ENCODE results near the gene COG5.

COG5 gene

GRCh38 chr7:107453388-107453787, 110.3 kb downstream of the COG5 start:
- DNase-seq: no peak

- DNase-seq: no peak
These were observed 112.8 kb downstream of the COG5 start for GRCh38 chr7:107450970-107451369.

DNA sequence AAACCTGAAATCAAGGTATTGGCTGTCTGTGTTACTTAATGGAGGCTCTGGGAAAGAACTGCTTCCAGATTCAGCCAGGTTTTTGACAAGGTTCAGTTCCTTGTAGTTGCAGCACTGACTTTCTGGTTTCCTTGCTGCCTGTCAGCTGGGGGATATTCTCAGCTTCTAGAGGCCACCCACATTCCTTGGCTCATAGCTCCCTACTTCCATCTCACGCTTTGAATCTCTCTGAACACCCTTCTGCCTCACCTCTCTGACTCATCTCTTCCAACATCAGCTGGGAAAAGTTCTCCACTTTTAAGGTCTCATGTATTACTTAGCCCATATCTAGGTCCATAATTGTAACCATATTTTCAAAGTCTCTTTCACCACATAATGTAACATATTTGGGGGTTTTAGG, 116.7 kb downstream of the COG5 start:
- no peak for DNase-seq

GRCh38 chr7:107446531-107446930, 117.2 kb downstream of the COG5 start:
- no peak for DNase-seq

DNA sequence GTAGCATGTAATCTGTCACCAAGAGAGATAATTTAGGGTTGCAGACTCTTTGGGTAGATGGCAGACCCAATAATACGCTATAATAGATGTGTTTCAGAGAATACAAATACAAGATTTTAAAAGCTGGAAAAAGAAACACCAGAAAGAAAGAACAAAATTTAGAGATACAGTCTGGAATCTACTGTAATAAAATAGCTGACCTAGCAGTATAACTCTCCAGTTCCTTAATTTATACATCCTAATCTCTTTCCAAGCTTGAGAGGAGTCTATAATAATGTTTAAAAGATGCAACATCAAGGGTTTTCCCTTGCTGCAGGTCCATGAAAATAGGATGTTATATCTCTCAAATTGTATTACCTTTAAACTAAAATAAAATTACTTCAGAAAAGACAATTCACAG, 121.0 kb downstream of the COG5 start:
- no peak for DNase-seq

- no peak for DNase-seq
These were observed 121.9 kb downstream of the COG5 start for GRCh38 chr7:107441581-107442422.

- DNase-seq: no peak
These were observed 124.7 kb downstream of the COG5 start for GRCh38 chr7:107439025-107439424.

DNA sequence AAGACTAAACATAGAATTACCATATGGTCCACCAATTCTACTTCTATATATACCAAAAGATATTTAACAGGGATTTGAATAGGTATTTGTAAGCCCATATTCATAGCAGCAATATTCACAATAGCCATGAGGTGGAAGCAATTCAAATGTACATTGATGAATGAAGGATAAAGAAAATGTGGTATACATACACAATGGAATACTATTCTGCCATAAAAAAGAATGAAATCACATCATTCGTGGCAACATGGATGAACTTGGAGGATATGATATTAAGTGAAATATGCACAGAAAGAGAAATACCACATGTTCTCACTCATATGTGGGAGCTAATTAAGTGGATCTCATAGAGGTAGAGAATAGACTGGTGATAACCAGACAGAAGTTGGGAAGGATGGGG, 128.0 kb downstream of the COG5 start:
- DNase-seq: no peak

DNA sequence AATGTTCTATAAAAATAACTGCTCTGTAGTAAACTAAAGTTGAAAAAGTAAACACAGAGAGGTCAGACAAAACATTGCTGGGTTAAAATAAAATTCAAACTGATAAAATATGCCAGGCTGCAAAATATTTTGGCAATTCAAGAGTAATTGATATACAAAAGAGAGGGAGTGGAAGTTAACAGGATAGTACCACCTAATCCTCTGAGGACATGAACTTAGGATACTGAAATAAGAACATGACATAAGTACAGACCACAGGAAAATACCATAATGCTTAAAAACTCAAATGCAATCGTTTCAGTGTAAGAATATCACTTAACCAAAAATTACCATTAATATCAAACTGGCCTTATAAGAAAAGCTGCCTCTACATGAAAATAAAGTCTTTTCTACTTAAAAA, 131.5 kb downstream of the COG5 start:
- no peak for DNase-seq

DNA sequence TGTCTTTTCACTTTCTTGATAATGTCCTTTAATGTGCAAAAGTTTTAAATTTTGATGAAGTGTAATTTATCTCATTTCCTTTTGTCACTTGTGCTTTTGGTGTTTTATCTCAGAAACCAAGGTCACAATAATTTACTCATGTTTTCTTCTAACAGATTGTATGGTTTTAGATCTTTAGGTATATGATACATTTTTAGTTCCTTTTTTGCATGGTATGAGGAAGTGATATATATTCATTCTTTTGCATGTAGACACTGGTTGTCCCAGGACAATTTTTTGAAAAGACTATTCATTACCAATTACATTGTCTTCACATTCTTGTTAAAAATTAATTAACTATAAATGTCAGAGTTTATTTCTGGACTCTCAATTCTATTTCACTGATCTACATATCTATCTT, 133.7 kb downstream of the COG5 start:
- DNase-seq: no peak

GRCh38 chr7:107428642-107429041, 135.1 kb downstream of the COG5 start:
- no peak for DNase-seq

- no peak for DNase-seq
These were observed 136.3 kb downstream of the COG5 start for GRCh38 chr7:107427462-107427861.

DNA sequence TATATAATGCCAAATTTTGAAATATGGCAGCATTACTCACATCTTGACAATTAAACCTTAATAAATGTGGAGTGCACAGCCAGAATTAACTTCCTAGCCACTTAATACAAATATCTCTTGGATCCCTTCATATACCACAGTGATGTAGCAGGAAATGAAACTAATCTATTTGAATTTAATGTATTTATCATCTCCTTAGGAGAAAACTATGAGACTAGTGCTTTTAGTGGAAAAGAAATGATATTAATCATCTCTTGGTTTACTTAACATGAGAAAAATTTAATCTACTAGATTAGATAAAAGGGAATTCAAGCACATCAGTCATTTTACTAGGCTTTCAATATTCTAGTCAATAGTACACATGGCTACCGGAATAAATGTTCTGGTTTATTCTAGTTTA, 149.5 kb downstream of the COG5 start:
- DNase-seq: no peak

DNA sequence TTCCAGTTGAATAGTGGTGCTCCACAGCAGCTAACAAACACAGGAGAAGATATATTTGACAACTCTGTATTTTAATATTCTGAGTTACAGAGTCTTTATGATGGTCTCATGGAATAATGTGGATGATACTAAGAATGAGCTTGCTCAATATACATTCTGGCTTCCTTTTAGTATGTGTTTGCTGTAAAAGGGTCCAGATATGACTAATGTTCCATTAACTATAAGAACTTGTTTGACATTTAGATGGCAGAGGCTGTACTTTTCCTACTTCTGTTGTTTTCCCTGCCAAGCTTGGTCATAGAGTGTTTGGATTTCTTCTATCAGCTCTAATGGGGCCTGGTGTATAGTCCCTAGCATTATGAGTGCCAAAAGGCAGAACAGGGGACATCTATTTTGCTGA, 155.4 kb downstream of the COG5 start:
- DNase-seq: no peak

- no peak for DNase-seq
These were observed 158.2 kb downstream of the COG5 start for GRCh38 chr7:107405559-107405958.

DNA sequence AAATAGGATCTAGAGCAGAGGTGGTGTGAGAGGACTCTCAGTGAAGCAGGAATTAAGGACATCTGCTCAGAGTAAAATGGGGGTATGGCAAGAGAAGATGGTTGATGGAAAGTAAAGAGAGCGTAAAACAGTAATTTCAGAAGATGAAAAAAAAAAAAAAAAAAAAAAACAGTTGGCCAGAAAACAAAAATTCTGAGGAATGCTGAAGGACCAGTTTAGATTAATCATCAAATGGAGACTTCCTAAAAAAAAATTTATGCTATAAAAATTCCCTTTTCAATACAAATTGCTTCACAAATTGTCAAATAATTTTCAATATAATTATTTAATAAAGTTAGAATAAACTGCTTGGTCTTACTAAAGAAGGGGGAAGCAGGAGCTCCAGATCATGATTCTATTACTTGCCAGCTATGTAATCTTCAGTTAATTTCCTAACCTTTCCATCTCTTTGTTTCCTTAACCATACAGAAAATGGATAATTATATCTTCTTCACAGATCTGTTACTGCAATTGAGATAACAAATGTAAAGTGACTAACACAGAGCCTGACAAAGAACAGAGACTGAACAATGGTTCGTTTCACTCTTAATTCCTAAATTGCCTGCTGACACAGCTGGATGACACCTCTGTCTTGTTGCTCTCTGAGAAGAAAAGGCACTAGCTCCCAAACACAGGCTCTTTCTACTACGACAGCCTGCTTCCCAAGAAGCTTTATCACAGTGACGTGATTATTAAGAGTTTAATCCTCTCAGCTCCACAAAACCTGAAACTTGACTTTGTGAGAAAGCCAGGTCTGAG, 158.8 kb downstream of the COG5 start:
- no peak for DNase-seq

DNA sequence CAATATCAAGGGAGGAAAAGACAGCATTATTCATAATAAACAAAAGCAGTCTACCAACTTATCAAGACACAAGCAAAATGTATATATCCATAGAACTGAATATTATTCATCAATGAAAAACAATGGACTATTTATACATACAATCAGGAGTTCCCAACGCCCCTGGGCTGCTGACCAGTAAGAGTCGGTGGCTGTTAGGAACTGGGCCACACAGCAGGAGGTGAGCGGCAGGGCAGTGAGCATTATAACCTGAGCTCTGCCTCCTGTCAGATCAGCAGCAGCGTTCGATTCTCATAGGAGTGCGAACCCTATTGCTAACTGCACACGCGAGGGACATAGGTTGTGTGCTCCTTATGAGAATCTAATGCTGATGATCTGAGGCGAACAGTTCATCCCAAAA, 165.6 kb downstream of the COG5 start:
- DNase-seq: no peak

- DNase-seq: no peak
These were observed 166.7 kb downstream of the COG5 start for GRCh38 chr7:107396990-107397389.

GRCh38 chr7:107396081-107396480, 167.6 kb downstream of the COG5 start:
- no peak for DNase-seq

DNA sequence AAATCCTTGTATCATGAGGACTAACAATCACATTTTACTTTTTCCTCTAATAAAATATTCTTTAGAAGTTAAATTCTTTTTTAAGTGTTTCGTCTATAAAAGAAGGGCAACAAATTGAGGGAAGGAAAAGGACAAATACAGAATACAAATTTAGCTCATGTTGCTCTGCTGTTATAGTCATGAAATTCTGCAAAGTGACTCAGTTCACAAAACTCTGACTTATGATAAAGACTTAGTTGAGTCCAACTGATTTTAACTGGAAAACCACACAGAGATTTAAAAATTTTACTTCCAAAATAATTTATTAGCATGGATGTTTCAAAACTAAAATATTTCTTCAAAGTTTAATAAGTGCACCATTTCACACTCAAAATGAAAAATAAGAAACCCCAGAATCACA, 168.9 kb downstream of the COG5 start:
- DNase-seq: no peak

DNA sequence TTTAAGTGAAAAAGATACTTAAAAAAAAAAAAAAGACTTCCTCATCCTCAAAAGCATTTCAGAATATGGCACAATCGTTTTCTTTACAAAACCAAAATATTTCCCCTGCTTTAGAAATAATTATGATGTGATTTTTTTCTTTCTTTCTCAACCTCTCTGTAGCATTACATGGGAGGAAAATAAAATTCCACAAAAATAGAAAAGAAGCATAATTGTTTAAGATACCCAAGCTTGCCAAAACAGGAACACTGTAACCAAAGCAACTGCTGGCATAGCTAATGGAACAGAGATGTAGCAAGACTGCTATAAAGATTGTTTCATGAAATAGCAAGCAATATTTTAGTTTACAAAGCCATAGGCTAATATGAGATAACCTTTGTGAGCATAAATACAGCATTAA, 169.4 kb downstream of the COG5 start:
- no peak for DNase-seq

DNA sequence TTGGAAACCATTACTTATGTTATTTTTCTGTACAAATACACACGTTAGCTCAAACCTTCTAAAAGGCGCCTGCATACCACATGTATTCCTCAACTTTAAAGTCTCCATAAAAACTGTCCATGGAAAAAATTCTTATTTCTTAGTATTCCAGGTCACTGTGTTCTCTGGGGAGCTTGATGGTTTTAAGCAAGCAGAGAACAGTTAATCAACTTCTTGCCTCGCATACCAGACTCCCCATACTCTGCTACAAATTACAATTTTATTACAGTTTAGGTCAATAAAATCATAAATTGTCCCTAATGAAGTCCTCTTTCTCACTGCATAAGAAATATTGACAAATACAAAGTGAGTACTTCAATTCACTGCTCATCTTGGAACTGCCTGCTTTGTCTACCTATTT, 170.9 kb downstream of the COG5 start:
- no peak for DNase-seq

DNA sequence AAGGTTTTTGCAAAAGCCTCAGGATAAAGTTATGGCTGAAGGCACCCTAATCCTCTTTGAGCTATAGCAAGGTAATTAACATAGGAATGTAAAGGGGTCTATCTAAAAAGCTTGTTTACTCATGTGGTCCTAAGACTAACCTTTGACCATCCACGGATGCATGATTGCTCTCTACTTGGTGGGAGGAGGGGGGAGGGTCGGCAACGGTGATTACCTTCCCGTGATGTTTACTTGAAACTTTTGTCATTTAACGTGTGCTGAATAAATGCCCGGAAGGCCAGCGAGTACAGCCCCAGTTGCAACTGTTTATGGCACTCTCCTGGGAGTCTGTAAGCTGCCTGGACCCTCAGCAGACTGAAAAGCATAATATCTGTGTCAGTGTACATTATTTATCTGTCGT, 172.8 kb downstream of the COG5 start:
- no peak for DNase-seq

DNA sequence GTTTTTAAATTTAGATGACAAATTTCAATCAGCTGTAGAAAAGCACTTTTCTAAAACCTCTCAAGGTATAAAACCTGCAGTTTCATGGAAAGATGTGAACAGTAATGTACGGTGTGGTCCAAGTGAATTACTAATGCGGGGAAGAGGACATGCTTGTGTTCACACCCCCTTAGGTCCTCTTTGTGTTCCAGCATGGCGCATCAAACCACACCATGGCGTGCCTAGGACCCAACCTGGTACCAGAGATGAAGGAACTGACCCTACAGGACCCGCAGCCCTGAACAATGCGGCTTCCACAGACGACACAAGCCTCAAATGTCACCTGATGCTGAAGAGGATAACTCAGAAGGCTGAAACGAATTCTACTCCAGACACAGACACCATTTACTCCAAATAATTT, 175.1 kb downstream of the COG5 start:
- DNase-seq: no peak
